Measurements from ENCODE around the gene PRPF6. TPM values are rescaled to one million over a fixed set of nuclear protein-coding genes. Genes with fewer than 3 reads are reported as not detected.

The PRPF6 gene
- total RNA-seq, 2 experiments from 2014 or later, result 50.6 to 51.3 TPM

GRCh38 chr20:63942250-63942951 lies 38.5 kb upstream of the PRPF6 start:
- Histone ChIP-seq H3K9me3 (ENCODE audit: control insufficient read depth in 1 of 2, insufficient read depth in 1 of 2, low read length in 2 of 2) (peaks cover 0 to 26% of the 10 kb centered on the region in 2 experiments), H3K4me3 (ENCODE audit: low read length) (no peak overlapping the region), H3K4me1 (ENCODE audit: insufficient read depth, low read length) (peaks cover 28% of the 10 kb centered on the region), H3K27ac (ENCODE audit: low read depth in 1 of 2, low read length in 2 of 2) (peak overlapping the region in 1 of 2 donors; percentile 25), H3K36me3 (ENCODE audit: insufficient read depth, low read length) (peaks cover 46% of the 10 kb centered on the region), H3K27me3 (ENCODE audit: control insufficient read depth in 1 of 2, insufficient read depth in 2 of 2, low read length in 2 of 2) (no peaks in the 10 kb centered on the region)
- Mint-ChIP-seq H3K4me3 (peak overlapping the region; percentile 56), H3K36me3 (ENCODE audit: low read depth) (peaks cover 47% of the 10 kb centered on the region), H3K27ac (peak overlapping the region; percentile 80), H3K4me1 (ENCODE audit: low read depth) (peaks cover 42% of the 10 kb centered on the region), H3K9me3 (no peaks in the 10 kb centered on the region), H3K27me3 (no peaks in the 10 kb centered on the region)
- peak; percentile 11 for ATAC-seq (ENCODE audit: poor library complexity)
- ChIA-PET POLR2A (interaction anchor here (0.9 to 1.9 kb wide), 3 partner anchors 12 to 41 kb away, joined by 3 to 8 read pairs (median 3); partner anchors contain the start of gene UCKL1), CTCF (interaction anchor here (1.6 kb wide), 1 partner anchor 32 kb away, joined by 5 read pairs; no protein-coding TSS in a partner anchor)
- DNase-seq, result peak in 9 of 14 experiments; percentile 25 to 68 (median 56)
- intact Hi-C loops (cut with DNase I, micrococcal nuclease), result no loop called here
- no peak for TF ChIP-seq CTCF (IDR thresholded peaks at IDR 0.05)

GRCh38 chr20:63942969-63943807 lies 37.7 kb upstream of the PRPF6 start:
- POLR2A ChIA-PET, result interaction anchor here (0.9 to 1.9 kb wide), 3 partner anchors 11 to 41 kb away, joined by 3 to 8 read pairs (median 3); partner anchors contain the start of gene UCKL1
- Mint-ChIP-seq H3K4me1 (ENCODE audit: low read depth) (peaks cover 44% of the 10 kb centered on the region), H3K27me3 (no peaks in the 10 kb centered on the region), H3K9me3 (no peaks in the 10 kb centered on the region), H3K4me3 (no peak overlapping the region), H3K27ac (no peak overlapping the region), H3K36me3 (ENCODE audit: low read depth) (peaks cover 43% of the 10 kb centered on the region)
- Histone ChIP-seq H3K27me3 (ENCODE audit: control insufficient read depth in 1 of 2, insufficient read depth in 2 of 2, low read length in 2 of 2) (no peaks in the 10 kb centered on the region), H3K9me3 (ENCODE audit: control insufficient read depth in 1 of 2, insufficient read depth in 1 of 2, low read length in 2 of 2) (peaks cover 0 to 26% of the 10 kb centered on the region in 2 experiments), H3K4me1 (ENCODE audit: insufficient read depth, low read length) (peaks cover 35% of the 10 kb centered on the region), H3K27ac (ENCODE audit: low read depth in 1 of 2, low read length in 2 of 2) (no peak overlapping the region), H3K4me3 (ENCODE audit: low read length) (no peak overlapping the region), H3K36me3 (ENCODE audit: insufficient read depth, low read length) (peaks cover 46% of the 10 kb centered on the region)
- CTCF ChIA-PET, result interaction anchor here (0.5 to 1.6 kb wide), 2 partner anchors 31 to 51 kb away, joined by 3 to 5 read pairs; no protein-coding TSS in a partner anchor
- intact Hi-C loops (cut with DNase I, micrococcal nuclease), result no loop called here
- ATAC-seq (ENCODE audit: poor library complexity) (no peak), DNase-seq (peak in 1 of 14 experiments; percentile 21)
- TF ChIP-seq CTCF (IDR thresholded peaks at IDR 0.05), result no peak

- intact Hi-C loops (cut with DNase I, micrococcal nuclease), result no loop called here
- no peaks in the 10 kb centered on the region for H3K27me3 ChIP-seq (ENCODE audit: control insufficient read depth in 1 of 2, insufficient read depth in 2 of 2, low read length in 2 of 2)
- H3K27ac ChIP-seq (ENCODE audit: low read depth in 1 of 2, low read length in 2 of 2), result no peak overlapping the region
- DNase-seq (no peak), ATAC-seq (ENCODE audit: poor library complexity) (no peak)
- POLR2A ChIA-PET, result no interaction called here
- H3K36me3 ChIP-seq (ENCODE audit: insufficient read depth, low read length), result peaks cover 46% of the 10 kb centered on the region
- H3K4me3 ChIP-seq (ENCODE audit: low read length), result no peak overlapping the region
- H3K27me3 Mint-ChIP-seq, result no peaks in the 10 kb centered on the region
- no peak overlapping the region for H3K27ac Mint-ChIP-seq
- H3K36me3 Mint-ChIP-seq (ENCODE audit: low read depth), result peaks cover 44% of the 10 kb centered on the region
- peaks cover 50% of the 10 kb centered on the region for H3K4me1 Mint-ChIP-seq (ENCODE audit: low read depth)
- CTCF ChIA-PET, result interaction anchor here (0.5 to 1.6 kb wide), 2 partner anchors 30 to 50 kb away, joined by 3 to 5 read pairs; no protein-coding TSS in a partner anchor
- peaks cover 41% of the 10 kb centered on the region for H3K4me1 ChIP-seq (ENCODE audit: insufficient read depth, low read length)
- TF ChIP-seq CTCF (IDR thresholded peaks at IDR 0.05), result no peak
- H3K9me3 Mint-ChIP-seq, result no peaks in the 10 kb centered on the region
- peaks cover 0 to 26% of the 10 kb centered on the region in 2 experiments for H3K9me3 ChIP-seq (ENCODE audit: control insufficient read depth in 1 of 2, insufficient read depth in 1 of 2, low read length in 2 of 2)
- no peak overlapping the region for H3K4me3 Mint-ChIP-seq
These were observed 37.2 kb upstream of the PRPF6 start for GRCh38 chr20:63943808-63944077.
